Gastrocnemius medialis (tissue), 4 donors: ENCODE results near the gene RAB20.

Experiments
- POLR2A ChIP-seq, 2 donors: fragments of 450-650 bp; IDR thresholded peaks; one replicate each; pipeline ENCODE4 v1.6.1; 2017; ENCODE audit warnings: antibody characterized with exemption in 2 of 2, mild to moderate bottlenecking in 2 of 2, moderate library complexity in 2 of 2
- TF ChIP-seq, protein P1 (sequence below), 5 experiments: fragments of 450-650 bp in 3 of 5; fragments of 200-600 bp in 2 of 5; sonication (generic) in 2 of 5; IDR thresholded peaks in 4 of 5; conservative IDR thresholded peaks in 1 of 5; 1 replicate in 4 of 5; 2 replicates in 1 of 5; pipeline ENCODE4 v1.5.1; 2016 to 2019; ENCODE audit warnings: antibody characterized with exemption in 5 of 5, mild to moderate bottlenecking in 3 of 5, moderate library complexity in 3 of 5

DNA sequence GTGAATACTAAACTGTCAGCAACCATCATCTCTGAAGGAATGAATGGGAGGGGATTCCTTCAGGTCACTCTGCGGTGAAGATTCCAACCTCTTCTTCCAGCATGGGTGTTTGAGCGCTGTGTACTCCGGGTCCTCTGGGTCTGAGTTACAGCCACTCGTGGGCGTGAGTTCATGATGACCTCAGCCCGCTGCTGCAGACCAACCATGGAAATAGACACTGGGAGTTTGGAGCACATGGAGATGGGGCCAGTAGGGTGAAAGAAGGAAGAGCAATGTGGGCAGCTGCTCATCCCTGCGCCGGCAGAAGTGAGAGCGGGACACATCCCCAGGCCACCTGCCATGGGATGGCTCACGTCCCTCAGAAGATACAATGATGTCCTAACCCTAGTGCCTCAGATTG lies 16.8 kb upstream of the RAB20 start:
- TF ChIP-seq, protein P1, sequence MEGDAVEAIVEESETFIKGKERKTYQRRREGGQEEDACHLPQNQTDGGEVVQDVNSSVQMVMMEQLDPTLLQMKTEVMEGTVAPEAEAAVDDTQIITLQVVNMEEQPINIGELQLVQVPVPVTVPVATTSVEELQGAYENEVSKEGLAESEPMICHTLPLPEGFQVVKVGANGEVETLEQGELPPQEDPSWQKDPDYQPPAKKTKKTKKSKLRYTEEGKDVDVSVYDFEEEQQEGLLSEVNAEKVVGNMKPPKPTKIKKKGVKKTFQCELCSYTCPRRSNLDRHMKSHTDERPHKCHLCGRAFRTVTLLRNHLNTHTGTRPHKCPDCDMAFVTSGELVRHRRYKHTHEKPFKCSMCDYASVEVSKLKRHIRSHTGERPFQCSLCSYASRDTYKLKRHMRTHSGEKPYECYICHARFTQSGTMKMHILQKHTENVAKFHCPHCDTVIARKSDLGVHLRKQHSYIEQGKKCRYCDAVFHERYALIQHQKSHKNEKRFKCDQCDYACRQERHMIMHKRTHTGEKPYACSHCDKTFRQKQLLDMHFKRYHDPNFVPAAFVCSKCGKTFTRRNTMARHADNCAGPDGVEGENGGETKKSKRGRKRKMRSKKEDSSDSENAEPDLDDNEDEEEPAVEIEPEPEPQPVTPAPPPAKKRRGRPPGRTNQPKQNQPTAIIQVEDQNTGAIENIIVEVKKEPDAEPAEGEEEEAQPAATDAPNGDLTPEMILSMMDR (IDR thresholded peaks at IDR 0.05 in 4 of 5, conservative IDR thresholded peaks at IDR 0.05 in 1 of 5): no peak
- no peak for TF ChIP-seq POLR2A (IDR thresholded peaks at IDR 0.05)
